GM21423 (cell line): ENCODE data around the gene OIT3.
"Not testable (repeated sequence)": the region's sequence is repeated elsewhere in the genome, so short reads cannot be mapped to it uniquely, and the experiment has no call there.

Experiments
- ATAC-seq: cut with Tn5 transposase; IDR thresholded peaks from one replicate; pipeline ENCODE4 v1.9.1; 2021; ENCODE audit warnings: mild to moderate bottlenecking, moderate library complexity; ENCODE audit not compliant: unreplicated experiment

Gene OIT3

GRCh38 chr10:72899545-72899944, 6.0 kb downstream of the OIT3 start:
- ATAC-seq: no peak

DNA sequence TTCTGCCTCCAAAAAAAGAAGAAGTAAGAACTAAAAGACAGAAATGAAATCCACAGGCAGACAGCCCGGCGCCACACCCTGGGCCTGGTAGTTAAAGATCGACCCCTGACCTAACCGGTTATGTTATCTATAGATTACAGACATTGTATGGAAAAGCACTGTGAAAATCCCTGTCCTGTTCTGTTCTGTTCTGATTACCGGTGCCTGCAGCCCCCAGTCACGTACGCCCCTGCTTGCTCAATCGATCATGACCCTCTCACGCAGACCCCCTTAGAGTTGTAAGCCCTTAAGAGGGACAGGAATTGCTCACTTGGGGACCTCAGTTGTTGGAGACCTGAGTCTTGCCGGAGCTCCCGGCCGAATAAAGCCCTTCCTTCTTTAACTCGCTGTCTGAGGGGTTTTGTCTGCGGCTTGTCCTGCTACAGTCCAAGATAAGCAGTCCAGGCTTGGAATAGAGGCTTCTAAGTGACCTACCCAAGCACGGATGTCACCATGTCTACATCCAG, 10.5 kb downstream of the OIT3 start:
- ATAC-seq: not testable (repeated sequence)

DNA sequence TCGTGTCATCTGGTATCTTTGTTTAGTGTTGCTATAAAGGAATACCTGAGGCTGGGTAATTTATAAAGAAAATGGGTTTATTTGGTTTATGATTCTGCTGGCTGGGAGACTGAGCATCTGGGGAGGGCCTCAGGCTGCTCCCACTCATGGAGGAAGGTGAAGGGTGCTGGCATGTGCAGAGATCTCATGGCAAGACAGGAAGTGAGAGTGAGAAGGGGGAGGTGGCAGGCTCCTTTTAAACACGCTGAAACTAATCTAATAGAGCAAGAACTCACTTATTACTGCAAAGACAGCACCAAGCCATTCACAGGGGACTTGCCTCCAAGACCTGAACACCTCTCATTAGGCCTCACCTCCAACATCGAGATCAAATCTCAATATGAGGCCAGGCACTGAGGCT, 11.3 kb downstream of the OIT3 start:
- ATAC-seq: no peak

DNA sequence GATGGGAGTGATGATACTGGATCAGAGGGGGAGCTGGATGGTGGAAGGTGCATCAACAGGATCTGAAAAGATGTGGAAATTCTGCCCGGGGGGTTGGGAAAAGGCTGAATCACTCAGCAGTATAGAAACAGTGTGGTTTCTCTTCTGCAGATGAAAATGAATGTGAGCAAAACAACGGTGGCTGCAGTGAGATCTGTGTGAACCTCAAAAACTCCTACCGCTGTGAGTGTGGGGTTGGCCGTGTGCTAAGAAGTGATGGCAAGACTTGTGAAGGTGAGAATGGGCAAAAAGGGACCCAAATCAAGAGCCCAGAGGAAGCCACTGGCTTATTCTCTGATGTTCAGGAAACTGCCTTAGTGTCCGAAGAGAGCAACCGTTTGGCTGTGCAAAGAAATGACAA, 12.9 kb downstream of the OIT3 start:
- ATAC-seq: no peak

- ATAC-seq: no peak
These were observed 17.2 kb downstream of the OIT3 start for GRCh38 chr10:72910705-72911104.

DNA sequence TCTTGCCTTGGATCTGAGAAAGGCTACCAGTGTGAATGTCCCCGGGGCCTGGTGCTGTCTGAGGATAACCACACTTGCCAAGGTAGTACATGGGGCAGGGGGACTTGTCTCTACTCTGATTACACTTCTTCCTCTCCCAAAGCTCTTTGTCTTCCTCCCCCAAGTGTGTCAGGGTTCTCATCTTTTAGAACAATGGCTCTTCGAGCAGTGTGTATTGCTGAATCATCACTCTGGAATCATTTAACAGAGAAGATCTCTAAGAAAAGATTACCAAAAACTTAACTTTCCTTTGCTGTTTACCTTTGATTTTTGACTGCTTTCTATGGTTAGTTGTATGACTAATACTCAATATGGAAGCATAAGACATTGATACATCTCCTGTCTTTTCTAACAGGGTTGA, 18.2 kb downstream of the OIT3 start:
- ATAC-seq: no peak

- no peak for ATAC-seq
These were observed 19.2 kb downstream of the OIT3 start for GRCh38 chr10:72912736-72913135.

- ATAC-seq: no peak
These were observed 19.7 kb downstream of the OIT3 start for GRCh38 chr10:72913287-72913686.

DNA sequence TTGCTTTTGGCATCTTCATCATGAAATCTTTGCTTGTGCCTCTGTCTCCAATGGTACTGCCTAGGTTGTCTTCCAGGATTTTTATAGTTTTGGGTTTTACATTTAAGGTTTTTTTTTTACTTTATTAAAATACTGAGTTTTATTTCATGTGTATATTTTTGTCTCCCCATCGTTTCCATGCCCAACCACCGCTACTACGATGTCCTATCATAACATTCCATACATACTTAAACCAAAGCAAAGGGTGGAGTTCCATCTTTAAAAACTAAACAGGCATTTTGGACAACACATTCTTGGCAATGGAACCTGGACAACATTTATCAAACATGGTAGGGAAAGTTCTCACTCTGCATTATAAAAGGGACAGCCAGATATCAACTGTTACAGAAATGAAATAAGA, 23.7 kb downstream of the OIT3 start:
- ATAC-seq: not testable (repeated sequence)

- not testable (repeated sequence) for ATAC-seq
These were observed 24.3 kb downstream of the OIT3 start for GRCh38 chr10:72917803-72918332.

DNA sequence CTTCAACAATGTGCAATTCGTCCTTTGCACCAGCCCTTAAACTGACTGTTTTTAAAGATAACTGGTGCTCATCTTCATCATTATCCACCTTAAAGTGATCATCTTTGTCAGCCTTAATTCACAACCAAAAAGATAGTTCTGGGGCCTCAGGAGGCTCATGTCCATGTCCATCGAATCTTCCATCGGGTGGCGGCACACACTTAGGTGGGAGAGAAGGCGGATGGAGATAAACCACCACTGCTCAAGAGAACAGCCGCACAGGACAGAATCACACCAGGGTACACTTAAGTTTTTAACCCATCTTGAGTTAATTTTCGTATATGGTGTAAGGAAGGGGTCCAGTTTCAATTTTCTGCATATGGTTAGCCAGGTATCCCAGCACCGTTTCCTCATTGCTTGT, 24.8 kb downstream of the OIT3 start:
- no peak for ATAC-seq

DNA sequence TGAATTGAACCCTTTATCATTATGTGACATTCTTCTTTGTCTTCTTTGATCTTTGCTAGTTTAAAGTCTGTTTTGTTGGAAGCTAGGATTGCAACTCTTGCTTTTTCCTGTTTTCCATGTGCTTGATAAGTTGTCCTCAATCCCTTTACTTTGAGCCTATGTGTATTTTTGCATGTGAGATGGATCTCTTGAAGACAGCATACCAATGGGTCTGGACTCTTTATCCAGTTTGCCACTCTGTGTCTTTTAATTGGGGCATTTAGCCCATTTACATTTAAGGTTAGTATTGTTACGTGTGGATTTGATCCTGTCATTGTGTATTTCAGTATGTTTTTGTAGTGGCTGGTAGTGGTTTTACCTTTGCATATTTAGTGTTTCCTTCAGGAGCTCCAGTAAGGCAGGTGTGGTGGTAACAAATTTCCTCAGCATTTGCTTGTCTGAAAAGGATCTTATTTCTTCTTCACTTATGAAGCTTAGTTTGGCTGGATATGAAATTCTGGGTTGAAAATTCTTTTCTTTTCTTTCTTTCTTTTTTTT, 27.7 kb downstream of the OIT3 start:
- ATAC-seq: not testable (repeated sequence)

DNA sequence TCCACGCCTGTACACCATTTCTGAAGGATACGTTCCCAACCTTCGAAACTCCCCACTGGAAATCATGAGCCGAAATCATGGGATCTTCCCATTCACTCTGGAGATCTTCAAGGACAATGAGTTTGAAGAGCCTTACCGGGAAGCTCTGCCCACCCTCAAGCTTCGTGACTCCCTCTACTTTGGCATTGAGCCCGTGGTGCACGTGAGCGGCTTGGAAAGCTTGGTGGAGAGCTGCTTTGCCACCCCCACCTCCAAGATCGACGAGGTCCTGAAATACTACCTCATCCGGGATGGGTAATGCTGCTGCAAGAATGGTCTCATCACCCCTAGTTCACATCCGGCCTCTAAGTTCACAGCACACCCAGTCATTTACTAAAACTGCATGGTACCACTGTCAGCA, 30.8 kb downstream of the OIT3 start:
- ATAC-seq: no peak

- ATAC-seq: no peak
These were observed 32.5 kb downstream of the OIT3 start for GRCh38 chr10:72925951-72926465.

DNA sequence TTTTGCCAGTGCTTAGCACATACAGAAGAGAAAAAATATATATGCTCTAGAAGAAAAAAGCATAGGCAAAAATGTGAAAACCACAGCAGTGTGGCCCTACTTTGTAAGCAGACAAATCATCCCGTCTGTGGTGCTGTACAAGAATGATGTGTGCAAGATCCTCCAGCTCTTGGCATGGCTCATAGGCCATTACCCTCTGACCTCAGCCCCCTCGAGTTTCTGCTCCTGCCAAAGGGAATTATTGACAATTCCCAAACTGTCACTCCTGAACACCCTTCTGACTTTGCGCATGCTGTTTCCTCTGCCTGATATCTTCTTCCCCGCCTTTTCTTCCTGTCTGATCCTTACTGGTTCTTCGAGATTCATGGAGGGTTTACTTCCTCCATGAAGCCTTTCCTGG, 33.9 kb downstream of the OIT3 start:
- ATAC-seq: no peak

GRCh38 chr10:72928798-72929197, 35.3 kb downstream of the OIT3 start:
- ATAC-seq: no peak

DNA sequence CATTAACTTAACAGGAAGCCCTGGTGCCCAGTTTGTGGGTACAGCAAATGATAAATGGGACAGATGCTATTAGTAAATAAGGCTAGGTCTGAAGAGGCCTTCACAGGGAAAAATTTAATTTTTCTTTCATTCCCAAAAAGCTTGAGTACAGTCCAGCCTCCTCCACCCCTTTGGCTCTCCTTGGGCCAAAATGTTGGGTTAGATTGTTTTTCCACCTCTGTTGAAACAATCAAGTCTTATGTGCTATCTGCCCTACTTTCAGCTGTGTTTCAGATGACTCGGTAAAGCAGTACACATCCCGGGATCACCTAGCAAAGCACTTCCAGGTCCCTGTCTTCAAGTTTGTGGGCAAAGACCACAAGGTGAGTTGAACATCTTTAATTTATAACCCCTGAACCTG, 36.7 kb downstream of the OIT3 start:
- ATAC-seq: no peak

DNA sequence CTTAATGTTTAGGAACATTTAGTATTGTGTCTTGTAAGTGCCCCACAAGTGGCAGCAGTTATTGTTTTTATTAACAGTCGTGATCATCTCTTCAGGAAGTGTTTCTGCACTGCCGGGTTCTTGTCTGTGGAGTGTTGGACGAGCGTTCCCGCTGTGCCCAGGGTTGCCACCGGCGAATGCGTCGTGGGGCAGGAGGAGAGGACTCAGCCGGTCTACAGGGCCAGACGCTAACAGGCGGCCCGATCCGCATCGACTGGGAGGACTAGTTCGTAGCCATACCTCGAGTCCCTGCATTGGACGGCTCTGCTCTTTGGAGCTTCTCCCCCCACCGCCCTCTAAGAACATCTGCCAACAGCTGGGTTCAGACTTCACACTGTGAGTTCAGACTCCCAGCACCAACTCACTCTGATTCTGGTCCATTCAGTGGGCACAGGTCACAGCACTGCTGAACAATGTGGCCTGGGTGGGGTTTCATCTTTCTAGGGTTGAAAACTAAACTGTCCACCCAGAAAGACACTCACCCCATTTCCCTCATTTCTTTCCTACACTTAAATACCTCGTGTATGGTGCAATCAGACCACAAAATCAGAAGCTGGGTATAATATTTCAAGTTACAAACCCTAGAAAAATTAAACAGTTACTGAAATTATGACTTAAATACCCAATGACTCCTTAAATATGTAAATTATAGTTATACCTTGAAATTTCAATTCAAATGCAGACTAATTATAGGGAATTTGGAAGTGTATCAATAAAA, 38.9 kb downstream of the OIT3 start:
- ATAC-seq: no peak

GRCh38 chr10:72935361-72935760, 41.8 kb downstream of the OIT3 start:
- ATAC-seq: no peak

DNA sequence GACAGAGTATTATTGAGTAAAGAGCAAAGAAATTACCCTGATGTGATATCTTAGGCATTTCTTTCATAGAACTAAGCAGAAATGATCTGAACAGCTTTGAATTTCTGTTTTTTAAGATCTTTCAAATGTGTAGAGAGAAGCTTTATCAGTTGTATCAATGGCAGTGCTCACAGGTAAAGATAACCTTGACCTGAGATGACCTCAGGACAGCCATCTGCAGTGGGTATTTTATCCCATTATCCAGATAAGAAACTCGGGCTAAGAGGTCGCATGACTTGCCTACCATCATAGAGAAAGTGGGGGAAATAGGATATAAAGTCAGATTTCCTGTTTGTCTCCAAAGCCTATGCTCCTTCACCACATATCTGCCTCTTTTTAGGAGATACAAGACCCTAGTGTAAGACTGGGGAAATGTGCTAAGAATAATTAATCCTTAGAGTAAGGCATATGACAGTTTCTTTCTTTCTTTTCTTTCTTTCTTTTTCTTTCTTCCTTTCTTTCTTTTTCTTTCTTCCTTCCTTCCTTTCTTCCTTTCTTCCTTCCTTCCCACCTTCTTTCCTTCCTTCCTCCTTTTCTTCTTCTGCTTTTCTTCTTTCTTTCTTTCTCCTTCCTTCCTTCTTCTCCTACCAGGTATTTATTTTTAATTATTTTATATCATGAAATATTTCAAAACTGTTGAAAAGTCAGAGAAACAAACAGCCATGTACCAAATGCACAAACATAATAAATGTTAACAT, 50.1 kb downstream of the OIT3 start:
- no peak for ATAC-seq

GRCh38 chr10:72946963-72947362, 53.4 kb downstream of the OIT3 start:
- no peak for ATAC-seq

DNA sequence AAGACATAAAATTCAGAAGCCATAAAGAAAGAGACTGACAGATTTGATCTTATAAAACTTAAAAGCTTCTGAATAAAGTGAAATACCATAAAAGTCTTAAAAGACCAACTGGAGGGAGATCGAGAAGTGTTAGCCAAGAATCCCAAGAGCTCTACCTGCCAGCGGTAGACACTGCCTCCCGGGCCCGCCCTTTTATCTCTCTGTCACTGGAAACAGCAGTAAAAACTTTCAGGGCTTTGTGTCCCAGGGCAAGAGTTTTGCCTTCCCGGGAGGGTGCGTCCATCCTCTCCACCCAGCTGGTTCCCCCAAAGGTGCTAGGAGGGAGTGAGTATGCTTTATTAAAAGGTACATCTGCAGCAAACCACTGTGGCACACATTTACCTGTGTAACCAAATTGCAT, 55.2 kb downstream of the OIT3 start:
- ATAC-seq: no peak
